Islet precursor cell (in vitro differentiated cells): ENCODE measurements around the gene PLXDC1.
"Not testable (repeated sequence)": the region's sequence is repeated elsewhere in the genome, so short reads cannot be mapped to it uniquely, and the experiment has no call there.

Experiments
- DNase-seq: peaks from one replicate; pipeline ENCODE4 v3.0.0-alpha.2; 2018

The PLXDC1 gene

DNA sequence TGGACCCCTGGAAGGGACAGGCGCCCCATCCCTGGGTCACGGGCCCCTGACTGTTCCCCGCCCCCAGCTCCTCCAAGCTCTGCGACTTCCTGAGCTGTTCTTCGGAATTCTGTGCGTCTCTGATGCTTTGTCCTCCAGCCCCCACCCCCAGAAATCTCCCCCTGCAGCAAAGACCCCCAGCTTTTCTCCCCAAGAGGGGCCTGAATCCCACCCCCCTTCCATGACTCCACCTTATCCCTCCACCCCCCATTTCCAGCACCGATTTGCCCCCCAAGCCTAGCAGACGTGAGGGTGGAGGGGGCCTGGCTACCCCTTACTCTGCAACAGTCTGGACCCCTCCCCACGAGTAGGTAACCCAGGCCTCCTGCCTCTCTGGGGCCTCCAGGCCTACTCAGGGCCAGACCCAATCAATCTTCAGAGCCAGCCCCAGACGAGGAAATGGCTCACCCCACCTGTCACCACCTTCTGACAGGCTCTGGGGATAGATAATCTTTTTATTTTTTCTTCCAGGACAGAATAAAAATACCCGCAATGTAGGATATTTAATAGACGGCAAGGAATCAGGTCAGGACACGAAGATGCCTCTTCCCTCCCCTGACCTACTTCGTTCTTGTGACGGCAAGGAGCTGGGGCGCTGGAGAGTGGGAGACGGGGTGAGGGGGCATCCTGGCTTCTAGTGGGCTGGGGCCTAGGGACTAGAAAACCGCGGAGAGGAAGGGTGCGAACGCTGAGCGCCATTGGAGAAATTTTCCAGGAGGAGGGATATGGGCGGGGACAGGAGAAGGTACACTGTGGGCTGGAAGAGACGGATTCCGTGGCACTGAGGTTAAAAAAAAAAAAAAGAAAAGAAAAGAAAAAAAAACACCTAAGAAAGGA lies 744 bp upstream of the PLXDC1 start:
- peak; percentile 89 for DNase-seq

DNA sequence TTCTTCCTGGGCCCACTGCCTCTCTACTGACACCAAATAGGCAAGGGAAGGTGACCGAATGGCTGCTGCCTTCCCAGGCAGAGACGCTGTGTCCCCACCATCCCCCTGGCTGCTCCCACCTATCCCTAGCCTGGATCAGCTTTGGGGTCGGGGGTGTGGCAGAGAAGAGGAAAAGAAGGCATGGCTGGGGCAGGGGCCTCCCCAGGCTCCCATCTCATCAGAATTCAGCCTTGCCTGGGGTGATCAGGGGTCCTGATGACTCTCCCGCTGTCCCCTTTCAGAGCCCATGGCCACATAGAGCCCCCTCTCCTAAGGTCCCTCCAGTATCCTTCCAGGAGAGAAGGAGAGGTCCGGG lies 665 bp downstream of the PLXDC1 start:
- no peak for DNase-seq

DNA sequence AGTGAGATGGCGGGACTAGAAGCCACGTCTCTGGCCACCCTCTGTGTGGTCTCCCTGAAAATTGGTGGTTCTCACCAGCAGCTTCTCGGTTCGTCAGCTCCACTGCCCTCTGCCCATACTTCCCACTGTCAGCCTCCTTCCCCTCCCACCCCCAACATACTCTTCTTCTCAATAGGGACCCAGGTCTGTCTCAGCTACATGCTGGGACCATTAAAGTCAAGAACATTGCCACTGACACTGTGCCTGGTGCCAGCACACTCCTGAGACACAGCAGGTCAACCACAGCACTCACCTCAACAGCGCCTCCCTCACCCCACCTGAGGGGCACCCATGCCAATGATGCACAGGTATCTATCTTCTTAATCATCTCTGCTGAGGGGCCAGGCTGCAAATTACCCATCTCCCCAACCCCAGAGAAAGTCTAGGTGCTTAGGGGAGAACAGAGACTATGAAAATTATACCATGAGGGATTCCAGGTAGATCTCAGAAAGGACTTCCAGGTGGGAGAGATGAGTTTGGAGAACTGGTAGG lies 1.3 kb downstream of the PLXDC1 start:
- DNase-seq, result no peak

DNA sequence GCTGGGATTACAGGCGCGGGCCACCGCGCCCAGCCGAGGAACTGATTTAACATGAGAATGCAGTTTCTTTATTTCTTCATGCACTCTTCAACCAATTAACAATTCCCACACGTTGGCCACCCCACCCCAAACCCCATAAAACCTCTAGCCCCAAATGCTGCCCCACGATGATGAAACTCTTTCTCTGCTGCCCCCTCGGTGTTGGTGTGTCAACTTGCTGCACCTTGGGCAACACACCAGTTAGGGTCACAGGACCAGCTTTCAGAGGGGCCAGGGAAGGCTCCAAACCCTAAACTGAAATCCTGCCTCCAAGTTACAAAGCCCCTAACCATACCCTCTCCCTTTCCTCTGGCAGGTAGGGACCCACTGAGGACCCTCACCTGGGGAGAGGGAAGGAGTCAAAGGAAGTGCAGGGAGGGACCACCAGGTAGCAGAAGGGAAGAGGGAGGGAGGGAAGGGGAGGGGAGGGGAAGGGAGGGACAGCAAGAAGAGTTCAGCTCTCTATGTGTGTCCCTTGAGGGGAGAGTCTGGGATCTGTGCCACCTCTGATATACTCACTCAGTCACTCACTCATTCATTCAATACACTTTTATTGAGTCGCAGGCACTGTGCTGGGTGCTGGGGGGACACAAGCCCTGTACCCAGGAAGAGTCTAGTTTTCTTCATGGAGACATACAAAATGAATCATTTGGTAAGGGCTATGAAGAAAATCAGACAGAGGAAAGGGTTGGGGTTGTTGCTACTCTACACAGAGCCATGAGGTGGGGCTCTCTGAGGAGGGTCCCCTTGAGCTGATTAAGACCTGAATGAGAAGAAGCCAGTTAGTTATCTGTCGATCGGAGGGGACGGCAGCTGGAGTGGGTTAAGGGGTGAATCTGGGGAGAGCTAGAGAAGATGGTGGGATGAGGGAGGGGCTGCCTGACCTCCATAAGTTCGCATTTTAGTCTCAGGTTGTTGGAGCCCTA lies 3.9 kb downstream of the PLXDC1 start:
- no peak for DNase-seq

DNA sequence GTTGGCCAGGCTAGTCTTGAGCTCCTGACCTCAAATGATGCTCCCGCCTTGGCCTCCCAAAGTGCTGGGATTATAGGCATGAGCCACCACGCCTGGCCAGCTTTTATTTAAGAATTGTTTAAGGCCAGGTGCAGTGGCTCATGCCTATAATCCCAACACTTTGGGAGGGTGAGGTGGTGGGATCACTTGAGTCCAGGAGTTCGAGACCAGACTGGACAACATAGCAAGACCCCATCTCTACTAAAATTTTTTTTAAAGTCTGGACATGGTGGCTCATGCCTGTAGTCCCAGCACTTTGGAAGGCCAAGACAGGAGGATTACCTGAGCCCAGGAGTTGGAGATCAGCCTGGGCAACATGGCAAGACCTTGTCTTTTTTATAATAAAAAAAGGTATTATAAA lies 5.2 kb downstream of the PLXDC1 start:
- no peak for DNase-seq

DNA sequence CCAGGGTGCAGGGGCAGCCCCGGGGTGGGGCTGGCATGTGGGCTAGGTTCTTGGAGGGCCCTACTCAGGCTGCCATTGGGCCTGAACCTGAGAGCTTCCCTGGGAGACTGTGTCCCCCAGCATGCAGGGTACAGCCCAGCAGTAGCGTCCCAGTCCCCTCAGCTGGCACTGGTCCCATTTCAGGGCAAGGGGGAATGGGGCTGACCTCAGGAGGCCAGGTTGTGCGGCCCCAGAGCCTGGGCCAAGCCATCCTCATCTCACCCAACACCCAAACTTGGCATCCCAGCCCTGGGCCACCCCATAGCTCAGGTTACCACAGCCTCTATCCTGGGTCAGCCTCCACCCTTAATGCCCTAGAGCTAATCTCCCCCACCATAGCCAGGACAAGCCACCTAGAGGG lies 6.3 kb downstream of the PLXDC1 start:
- DNase-seq, result no peak

DNA sequence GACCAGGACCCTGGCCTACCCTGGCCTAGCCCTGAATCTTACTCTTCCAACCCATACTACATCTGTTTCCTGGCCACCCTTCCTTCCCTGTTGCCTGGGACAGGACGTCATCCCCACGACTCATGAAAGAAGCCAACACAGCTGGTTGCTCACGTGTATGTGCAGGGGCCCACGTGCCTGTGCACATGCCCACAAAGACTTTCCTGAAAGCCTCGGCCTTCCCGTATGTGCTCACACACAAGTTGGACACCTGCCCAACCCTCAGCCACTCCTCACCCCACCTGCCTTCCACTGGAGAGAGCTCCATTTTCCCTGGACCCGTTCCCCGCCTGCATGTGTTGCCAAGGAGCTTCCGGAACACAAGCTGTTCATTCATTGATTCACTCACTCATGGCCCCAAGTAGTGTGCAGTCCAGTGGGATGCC lies 7.0 kb downstream of the PLXDC1 start:
- DNase-seq, result no peak

DNA sequence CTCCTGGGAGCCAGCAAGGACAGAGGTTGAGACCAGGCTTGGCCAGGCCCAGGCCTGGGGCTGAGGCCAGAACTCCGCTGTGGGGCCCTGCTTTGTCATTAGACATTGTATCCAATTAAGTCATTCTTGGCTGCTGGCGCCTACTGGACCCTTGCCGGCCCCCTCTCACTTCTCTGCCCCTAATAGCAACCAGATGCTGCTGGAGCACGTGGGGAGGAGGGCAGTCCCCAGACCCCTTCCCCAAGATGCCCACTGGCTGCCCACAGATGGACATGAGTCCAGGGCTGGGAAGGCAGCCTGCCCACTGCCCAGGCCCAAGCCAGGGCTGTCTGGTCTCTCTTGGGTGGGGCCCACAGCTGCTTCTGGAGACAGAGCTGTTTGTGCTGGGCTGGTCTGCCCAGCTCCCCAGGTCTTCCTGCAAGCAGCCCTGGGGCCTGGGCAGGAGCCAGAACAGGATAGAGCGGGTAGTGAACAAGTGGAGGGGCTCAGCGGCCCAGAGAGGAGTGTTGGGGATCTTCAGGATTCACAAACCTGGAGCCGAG lies 7.8 kb downstream of the PLXDC1 start:
- DNase-seq, result no peak

DNA sequence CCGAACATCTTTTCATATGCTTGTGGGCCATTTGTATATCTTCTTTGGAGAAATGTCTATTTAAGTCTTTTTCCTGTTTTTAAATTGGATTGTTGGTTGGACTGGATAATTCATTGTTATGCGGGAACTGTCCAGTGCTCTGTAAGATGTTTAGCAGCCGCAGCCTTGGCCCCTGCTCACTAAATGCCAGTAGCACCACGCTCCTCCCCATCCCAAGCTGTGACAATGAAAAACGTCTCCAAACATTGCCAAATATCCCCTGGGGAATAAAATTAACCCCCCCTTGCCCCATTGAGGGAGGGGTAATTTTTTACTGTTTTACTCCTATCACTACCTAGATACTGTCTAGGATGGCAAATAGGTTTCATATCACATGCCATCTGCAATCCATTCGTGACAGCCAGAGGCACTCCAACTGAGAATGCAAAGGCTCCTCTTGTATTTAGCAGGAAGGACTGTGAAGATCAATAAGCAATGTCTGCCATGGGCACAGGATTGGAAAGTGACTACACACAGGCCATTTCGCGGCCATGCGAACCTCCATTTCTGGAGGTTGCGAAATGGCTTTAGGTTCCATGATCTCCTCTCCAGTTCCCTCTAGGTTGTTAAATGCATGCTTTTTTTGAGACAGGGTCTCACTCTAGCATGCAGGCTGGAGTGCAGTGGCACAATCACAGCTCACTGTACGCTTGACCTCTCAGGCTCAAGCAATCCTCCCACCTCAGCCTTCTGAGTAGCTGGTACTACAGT lies 9.3 kb downstream of the PLXDC1 start:
- no peak for DNase-seq

DNA sequence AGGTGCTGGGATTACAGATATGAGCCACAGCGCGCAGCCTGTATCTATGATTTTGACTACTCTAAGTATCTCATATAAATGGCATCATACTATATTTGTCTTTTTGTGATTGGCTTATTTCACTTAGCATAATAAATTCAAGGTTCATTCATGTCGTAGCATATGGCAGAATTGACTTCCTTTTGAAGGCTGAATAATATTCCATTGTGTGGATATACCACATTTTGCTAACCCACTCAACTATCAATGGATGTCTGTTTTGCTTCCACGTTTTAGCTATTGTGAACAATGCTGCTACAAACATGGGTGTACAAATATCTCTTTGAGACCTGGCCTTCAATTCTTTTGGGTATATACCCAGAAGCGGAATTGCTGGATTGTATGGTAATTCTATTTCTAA lies 10.1 kb downstream of the PLXDC1 start:
- DNase-seq, result no peak

DNA sequence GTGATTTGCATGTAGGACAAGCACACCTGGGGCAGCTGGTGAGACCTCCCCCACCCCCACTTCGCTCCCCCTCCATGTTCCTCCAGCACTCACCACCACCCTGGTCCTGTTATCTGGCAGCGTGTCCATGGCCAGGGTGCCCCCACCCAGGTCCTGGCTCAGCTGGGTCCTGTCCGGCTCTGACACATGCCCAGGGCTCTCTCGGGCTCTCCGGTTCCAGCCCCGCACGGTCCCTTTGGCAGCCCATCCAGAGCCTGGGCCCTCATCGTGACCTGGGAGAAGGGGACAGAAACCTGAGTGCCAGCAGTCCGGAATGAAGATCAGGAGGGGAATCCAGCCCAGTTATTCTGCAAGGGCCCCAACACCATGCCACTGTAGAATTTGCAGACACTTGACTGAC lies 11.9 kb downstream of the PLXDC1 start:
- DNase-seq, result no peak

DNA sequence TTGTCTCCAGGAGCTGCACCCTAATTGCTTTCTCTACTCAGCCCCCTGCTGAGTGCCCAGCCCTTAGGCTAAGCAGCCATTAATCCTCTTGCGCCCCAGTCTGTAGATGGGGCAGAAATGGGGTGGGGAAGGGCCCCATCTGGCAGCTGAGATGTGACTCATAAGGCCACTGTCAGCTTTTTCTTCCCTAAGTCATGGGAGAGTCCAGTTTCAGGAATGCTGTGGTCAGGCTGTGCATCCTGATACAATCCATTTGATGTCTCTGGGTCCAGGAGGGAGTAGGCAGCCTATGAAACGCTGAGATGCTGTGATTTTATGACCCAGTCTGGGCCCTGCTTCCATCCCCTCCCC lies 12.3 kb downstream of the PLXDC1 start:
- peak; percentile 85 for DNase-seq

DNA sequence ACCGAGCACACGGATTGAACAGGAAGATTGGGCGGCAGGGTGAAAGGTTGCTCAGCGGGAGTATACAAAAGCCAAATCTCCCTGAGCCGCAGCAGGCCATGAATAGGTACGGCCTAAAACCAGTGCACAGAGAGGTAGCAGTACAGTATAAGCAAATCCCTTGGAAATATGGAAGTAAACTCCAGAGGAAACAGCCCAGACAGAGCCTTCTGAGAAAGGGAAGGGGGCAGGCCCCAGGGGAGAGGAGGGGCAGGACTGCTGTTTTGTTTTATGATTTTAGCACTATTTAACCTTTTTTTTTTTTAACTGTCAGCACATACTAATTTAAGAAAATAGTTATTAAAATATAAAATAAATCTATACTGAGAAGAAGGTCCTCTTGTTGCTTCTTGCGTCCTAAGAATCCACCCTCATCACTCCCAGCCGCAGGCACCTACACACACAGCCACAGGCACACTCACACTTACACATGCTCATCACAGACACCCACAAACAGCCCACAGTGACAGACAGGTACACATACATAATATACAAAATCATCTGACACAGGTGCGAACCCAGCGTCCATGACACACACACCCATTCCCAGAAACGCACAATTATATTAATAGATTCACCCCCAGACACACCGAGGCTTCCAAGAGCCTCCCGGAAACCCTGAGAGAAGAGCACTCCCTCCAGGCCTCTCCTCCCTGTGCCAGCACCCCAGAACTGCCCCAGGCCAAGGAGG lies 12.8 kb downstream of the PLXDC1 start:
- no peak for DNase-seq

DNA sequence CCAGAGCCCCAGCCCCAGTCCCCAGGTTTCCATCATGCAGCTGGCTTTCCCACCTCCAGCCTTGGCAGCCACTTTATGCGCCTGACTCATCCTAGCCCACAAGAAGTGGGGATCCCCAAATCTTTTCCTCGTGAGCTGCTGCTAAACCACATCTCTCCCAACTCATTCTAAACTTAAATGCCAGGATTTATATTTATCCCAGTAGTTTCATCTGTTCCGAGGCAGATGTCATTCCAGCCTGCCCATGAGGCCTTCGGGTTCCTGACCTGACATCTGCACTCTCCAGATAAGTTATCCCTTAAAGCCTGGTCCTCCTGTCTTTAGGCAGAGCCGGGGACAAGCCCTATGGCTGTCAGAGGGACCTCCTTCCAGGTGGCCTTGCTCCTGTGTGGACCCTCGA lies 16.6 kb downstream of the PLXDC1 start:
- DNase-seq, result no peak

DNA sequence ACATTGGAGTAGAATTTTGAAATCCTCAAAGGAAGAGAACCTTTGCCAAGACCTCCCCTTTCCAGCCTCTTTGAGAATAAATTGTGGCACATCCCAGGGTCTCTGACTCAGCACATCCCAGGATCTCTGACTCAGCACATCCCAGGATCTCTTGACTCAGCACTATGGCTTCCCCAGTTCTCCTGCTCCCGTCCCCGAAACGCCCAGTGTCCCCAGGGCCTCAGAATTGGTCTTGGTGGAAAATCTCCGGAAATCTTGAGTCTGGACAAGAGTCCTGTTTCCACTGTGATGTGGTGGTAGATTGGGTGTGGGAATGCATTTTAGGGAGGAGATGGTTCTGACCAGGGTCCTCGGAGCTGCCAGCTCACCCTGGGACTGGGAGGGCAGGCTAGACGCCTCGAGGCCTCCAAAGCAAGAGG lies 19.2 kb downstream of the PLXDC1 start:
- DNase-seq, result no peak

DNA sequence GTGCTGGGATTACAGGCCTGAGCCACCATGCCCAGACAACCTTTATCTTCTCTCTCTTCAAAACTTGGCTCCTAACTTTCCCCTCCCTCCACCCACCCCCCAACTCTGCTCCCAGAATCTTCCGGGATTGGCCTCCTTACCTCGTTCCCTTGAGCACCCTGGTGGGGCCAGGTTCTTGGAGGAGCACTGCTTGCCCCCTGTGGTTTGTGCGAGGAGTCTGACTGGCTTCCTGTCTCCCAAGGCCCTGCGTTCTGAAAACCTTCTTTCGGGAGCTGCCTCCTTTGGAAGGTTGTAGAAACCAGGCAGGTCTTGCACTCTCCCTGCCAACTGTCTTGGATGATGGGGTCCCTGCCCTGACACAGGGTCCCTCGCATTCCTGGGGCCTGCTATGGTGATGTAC lies 19.8 kb downstream of the PLXDC1 start:
- DNase-seq, result no peak

DNA sequence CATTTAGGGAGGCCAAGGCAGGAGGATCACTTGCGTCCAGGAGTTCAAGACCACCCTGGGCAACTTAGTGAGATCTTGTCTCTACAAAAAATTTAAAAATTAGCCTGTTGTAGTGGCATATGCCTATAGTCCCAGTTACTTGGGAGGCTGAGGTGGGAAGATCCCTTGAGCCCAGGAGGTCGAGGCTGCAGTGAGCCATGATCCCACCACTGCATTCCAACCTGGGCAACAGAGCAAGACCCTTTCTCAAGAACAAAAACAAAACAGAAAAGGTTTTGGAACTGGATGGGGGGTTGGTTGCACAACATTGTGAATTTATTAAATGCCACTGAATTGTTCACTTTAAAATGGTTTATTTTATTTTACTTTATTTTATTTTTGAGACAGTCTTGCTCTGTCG lies 21.2 kb downstream of the PLXDC1 start:
- no peak for DNase-seq

DNA sequence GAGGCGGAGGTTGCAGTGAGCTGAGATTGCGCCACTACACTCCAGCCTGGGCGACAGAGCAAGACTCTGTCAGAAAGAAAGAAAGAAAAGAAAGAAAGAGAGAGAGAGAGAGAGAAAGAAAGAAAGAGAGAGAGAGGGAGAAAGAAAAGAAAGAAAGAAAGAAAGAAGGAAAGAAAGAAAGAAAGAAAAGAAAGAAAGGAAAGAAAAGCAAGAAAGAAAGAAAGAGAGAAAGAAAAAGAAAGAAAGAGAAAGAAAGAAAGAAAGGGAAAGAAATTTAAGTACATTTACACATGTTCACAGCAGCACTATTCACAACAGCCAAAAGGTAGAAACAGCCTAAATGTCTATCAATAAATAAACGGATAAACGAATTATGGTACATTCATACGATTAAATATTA lies 21.9 kb downstream of the PLXDC1 start:
- not testable (repeated sequence) for DNase-seq

DNA sequence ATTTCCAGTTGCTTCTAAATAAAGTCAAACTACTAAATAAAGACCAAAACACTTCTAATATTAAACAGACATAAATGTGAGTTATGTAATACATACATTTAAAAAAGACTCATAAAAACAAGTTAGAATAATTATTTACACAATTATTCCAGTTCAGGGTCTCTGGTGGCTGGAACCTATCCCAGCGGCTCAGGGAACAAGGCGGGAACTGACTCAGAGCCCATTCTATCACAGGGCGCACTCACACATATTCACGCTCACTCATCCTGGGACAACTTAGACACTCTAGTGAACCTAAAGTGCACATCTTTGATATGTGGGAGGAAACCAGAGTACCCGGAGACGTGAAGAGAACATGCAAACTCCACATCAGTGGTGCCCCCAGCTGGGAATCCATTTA lies 25.0 kb downstream of the PLXDC1 start:
- DNase-seq, result no peak

DNA sequence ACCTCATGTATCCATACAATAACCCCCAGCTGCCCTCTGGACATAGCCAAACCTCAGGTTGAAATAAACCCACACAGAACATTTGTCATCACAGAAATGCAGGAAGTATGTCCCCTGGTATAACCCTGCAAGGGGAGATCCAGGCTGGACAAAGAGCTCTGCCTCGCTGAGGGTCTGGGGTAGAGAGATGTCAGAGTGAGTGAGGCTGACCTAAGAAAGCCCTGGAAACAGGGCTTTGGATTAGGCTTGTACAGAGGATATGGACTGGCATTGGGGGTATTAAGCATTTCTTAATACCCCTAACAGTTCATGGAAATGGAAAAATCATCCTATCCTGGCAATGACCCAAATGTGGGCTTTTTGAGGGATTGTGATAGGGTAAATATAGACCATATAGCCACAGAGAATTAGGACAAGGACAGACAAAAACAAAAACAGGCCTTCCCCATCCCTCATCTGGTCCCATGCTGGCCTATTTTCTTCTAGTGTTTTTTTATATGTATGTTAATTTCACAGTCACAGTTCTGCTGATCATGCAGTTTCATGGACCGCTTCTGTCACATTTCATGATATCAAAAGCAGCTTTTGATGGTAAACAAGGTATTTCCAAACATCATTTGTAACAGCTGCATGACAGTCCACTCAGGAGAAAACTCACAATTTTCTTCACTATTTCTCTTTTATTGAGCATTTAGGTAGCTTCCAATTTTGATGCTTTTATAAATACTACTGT lies 26.1 kb downstream of the PLXDC1 start:
- DNase-seq, result no peak

DNA sequence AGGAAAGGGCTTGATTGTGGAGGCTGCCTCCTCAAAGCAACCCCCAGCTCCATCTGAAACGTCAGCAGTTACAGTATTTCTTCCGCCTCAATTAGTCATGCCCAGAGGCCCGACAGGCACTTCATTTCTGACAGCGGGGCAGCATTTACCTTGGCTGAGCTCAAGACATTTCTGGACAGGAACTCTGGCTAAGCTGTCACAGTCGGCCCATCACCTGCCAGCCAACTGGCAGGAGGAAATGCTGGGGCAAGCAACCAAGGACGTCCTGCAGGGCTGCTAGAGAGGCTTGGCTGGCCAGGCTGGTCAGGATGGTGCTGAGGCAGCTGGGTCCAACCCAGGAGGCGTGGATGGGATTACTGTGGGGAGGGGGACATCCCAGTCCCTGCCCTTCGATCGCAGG lies 27.8 kb downstream of the PLXDC1 start:
- DNase-seq, result no peak
